Lower leg skin (tissue), 3 donors: ENCODE results near the gene SMC1B.
"Not testable (repeated sequence)": the region's sequence is repeated elsewhere in the genome, so short reads cannot be mapped to it uniquely, and the experiment has no call there.

Experiments used
- POLR2A ChIP-seq, 2 donors: fragments of 450-650 bp; IDR thresholded peaks; one replicate each; pipeline ENCODE4 v1.6.1; 2016 to 2017; ENCODE audit warnings: antibody characterized with exemption in 2 of 2, mild to moderate bottlenecking in 1 of 2, moderate library complexity in 1 of 2
- TF ChIP-seq, protein P1 (sequence below), 3 donors: fragments of 450-650 bp; IDR thresholded peaks; one replicate each; pipeline ENCODE4 v1.5.1; 2016; ENCODE audit warnings: antibody characterized with exemption in 3 of 3, mild to moderate bottlenecking in 3 of 3, moderate library complexity in 2 of 3

- TF ChIP-seq, protein P1, sequence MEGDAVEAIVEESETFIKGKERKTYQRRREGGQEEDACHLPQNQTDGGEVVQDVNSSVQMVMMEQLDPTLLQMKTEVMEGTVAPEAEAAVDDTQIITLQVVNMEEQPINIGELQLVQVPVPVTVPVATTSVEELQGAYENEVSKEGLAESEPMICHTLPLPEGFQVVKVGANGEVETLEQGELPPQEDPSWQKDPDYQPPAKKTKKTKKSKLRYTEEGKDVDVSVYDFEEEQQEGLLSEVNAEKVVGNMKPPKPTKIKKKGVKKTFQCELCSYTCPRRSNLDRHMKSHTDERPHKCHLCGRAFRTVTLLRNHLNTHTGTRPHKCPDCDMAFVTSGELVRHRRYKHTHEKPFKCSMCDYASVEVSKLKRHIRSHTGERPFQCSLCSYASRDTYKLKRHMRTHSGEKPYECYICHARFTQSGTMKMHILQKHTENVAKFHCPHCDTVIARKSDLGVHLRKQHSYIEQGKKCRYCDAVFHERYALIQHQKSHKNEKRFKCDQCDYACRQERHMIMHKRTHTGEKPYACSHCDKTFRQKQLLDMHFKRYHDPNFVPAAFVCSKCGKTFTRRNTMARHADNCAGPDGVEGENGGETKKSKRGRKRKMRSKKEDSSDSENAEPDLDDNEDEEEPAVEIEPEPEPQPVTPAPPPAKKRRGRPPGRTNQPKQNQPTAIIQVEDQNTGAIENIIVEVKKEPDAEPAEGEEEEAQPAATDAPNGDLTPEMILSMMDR (IDR thresholded peaks at IDR 0.05): not testable (repeated sequence)
- not testable (repeated sequence) for TF ChIP-seq POLR2A (IDR thresholded peaks at IDR 0.05)
These were observed 85.1 kb downstream of the SMC1B start for GRCh38 chr22:45328261-45328660.
